ENCODE data around the gene GPR37L1.
"Not testable (repeated sequence)": the region's sequence is repeated elsewhere in the genome, so short reads cannot be mapped to it uniquely, and the experiment has no call there.

The GPR37L1 gene

DNA sequence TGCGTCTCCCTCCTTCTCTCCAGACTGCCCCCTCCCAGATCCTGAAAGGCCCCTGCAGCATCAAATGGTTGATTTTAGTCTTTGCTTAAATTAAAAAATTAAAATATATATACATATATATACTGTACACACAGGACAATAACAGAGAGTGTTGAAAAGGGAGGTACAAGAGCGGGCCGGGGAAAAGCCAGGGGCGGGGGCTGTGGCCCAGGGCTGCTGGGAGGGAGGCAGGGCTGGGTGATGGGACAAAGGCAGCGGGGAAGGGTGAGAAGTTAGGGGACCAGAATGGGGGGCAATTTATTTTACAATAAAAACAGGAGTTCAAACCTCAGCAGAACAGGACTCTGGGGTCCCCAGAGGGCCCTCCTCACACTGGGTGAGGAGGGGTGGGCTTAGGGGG lies 11.3 kb downstream of the GPR37L1 start:
- DNase-seq, result no peak

- no peak for DNase-seq
Observed at GRCh38 chr1:202134645-202135172, 12.0 kb downstream of the GPR37L1 start.

DNA sequence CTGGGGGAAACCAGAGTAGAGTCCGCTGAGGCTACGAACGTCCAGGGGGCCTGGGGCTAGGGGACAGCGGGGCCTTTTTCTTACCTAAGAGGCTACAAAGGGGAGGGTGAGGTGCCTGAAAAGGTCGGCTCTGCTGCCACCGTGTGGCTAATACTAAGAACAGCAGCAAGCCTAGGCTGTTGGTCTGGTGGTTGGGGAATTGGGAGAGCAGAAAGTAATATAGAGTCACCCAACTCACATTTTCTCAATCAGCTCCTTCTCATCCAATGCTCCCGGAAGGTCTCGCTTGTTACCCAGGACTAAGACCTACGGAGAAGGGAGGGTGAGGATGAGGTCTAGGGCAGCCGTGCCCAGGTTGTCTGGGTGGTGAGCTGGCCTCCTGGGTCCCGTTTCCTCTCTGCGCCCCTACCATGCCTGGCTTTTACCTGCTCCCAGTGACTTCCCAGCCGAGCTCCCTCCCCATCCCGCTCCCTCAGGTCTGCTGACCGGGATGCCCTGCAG lies 12.6 kb downstream of the GPR37L1 start:
- peak; percentile 69 for DNase-seq

DNA sequence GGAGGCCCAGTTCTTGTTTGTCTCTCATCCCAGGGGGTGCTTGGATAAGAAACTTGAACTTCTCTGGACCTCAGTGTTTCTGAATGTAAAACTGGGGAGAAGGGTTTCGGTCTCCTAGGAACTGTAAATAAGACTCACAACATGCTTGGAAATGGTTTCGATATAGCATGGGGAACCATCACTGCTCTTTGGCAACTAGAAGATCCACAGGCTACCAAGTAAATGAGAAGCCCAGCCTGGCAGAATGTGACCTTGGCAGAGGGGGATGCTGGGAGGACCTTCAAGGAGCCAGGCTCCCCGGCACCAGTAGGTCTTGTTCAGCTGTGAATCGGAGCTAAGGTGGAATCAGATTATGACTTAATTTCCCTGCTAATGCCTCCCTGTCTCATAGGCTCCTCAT lies 18.1 kb downstream of the GPR37L1 start:
- DNase-seq, result no peak

- DNase-seq, result not testable (repeated sequence)
Observed at GRCh38 chr1:202141468-202141867, 18.8 kb downstream of the GPR37L1 start.

DNA sequence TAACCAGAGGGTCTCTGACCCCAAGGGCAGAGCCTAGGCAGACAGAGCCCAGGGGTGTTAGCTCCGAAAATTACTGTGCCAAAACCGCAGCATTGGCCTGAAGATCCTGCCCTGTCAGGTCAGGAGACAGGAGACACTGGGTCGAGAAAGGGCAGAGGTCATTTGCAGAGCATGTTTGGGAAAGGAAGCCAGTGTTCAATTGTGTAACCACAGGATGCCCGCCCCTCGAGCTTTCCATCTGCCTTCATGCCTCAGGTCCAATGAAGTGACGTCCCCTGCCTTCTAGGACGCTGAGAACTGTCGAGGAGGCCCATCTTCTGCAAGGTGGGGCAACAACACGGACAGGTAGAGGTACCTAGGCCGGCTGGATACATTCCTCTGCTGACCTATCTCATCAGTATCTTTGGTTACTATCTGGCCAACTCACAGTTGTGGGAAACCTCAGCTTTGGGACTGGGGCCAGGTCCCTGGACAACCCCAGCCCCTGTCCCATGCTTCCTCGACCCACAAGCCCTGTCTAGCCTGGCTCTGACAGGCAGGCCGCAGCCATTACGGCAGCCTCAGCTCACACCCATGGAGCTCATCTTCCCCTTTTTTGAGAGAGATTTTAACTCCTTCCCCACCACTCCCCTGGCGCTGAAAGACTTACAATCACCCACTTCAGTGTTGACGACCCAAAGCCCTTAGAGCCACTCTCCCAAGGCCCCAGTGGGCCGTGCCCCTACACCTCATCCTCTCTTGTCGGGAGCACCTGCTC lies 20.5 kb downstream of the GPR37L1 start:
- DNase-seq, result no peak

DNA sequence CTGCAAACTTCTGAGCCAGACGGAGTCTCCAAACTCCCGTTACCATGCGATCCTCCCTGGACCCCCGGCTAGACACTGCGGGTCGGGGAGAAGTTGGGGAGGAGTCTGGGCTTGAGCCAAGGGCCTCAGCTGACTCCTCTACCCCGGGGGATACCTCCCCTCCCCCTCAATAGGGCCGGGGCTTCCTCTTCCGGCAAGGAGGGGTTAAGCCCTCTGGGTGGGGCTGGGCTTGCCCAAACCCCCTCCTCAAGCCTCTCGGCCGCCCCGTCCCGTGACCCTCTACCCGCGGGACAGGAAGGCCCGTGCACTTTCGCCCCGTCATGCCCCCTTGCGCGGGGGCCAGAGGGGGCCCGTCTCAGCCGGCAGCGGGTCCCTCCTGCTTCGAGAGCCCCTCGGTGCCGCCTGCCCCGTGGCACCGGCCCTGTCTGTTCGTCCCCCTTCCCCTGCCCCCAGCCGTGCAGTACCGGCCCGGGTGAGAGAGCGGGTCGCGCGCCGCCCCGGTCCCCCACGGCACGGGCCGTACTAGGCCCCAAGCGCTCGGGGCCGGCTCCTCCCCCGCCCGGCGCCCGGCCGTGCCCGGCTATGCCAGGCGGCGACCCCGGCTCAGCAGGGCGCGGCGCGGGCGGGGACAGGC lies 21.2 kb downstream of the GPR37L1 start:
- DNase-seq, result no peak

DNA sequence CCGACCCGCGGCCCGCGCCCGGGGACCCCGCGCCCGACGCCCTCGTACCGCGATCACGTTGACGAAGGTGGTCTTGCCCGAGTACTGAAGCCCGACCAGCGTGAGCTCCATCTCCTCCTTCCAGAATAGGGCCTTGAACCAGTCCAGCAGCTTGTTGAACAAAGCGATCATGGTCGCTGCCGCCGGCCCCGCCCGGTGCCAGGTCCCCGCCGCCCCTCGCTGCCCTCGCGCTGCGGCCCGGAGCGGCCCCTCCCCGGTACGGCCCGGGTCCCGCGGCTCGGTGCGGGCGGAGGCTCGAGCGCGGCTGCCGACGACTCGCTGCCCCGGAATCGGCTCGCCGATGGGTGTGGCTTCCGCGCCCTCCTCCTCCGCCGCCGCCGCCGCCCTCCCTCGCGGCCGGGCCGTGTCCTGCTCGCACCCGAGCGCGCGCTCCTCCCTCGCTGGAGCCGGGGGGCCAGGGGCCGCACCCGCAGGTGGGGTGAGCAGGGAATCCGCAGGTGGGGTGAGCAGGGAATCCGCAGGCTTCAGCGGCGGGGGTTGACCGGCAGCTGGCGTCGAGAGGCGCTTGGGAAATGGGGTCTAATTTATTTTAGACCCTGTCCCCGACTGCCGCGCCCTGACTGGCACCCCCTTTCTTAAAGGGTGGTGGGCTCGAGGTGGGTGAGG lies 21.8 kb downstream of the GPR37L1 start, which contains the start of gene ARL8A:
ARL8A (minus strand) TSS at position 336 of the 666 bp plus-strand sequence; CDS start at position 171, 165 bp downstream.
- DNase-seq, result peak; percentile 35

DNA sequence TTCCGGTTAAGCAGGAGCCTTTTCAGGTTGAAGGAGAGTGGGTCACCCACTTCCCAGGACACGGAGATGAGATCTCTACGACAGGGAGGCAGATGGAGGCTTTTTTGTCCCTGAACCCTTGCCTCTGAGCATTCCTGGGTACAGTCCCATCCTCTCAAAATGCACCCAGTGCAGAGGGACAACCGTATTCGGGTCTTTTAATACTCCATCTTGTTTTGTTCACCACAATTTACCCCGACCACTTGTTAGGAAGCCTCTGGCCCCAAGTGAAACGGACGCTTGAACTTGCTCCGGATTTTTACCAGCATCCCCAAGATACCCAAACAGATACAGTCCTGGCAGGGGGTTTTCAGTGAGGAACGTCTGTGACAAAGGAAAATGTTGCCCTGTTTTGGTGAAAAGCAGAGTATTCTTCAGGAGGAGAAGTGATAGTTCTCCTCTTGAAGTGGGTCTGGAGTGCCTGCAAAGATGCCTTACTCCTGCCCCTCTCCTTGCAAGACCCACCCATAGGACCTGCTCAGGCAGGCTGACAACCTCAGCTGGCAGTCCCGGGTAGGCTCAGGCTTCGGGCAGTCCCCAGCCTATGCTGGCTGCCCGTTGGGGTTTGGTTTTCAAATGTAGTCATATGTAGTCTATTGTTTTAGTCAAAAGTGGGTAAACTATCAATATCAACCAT lies 22.5 kb downstream of the GPR37L1 start:
- DNase-seq, result no peak

DNA sequence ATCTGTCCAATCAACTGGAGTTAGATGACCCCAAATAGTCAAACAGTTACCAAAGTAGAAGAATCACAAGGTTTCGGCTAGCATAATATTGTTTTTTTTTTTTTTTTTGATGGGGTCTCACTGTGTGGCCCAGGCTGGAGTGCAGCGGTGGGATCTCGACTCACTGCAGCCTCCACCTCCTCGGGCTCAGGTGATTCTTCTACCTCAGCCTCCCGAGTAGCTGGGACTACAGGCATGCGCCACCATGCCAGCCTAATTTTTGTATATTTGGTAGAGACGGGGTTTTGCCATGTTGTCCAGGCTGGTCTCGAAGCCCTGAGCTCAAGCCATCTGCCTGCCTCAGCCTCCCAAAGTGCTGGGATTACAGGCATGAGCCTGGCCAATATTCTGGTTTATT lies 23.0 kb downstream of the GPR37L1 start:
- DNase-seq, result not testable (repeated sequence)

- no peak for DNase-seq
Observed at GRCh38 chr1:202146279-202146678, 23.6 kb downstream of the GPR37L1 start.

- no peak for DNase-seq
Observed at GRCh38 chr1:202146993-202147392, 24.3 kb downstream of the GPR37L1 start.

GRCh38 chr1:202148391-202148790 lies 25.7 kb downstream of the GPR37L1 start:
- no peak for DNase-seq

- no peak for DNase-seq
Observed at GRCh38 chr1:202149566-202149965, 26.8 kb downstream of the GPR37L1 start.

DNA sequence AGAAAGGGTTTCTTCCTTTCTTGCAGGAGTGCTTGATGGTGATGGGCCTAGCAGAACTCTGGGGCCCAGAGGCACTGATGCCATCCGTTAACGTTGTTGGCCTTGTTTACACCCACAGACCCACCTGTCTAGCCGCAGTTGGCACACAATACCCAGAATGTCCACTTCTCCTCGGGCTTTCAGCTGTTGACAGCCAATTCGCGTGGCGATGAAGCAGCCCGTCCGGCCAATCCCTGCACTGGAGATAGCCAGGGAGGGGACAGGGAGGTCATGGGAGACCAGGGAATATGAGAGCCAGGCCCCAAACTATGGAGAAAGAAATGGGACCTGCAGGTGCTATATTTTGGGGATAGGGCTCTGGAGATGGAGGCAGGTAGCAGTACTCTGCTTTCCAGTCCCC lies 27.5 kb downstream of the GPR37L1 start:
- DNase-seq, result no peak

GRCh38 chr1:202150602-202151001 lies 27.9 kb downstream of the GPR37L1 start:
- DNase-seq, result no peak

GRCh38 chr1:202151045-202151444 lies 28.3 kb downstream of the GPR37L1 start:
- no peak for DNase-seq

GRCh38 chr1:202152399-202152798 lies 29.7 kb downstream of the GPR37L1 start:
- no peak for DNase-seq

DNA sequence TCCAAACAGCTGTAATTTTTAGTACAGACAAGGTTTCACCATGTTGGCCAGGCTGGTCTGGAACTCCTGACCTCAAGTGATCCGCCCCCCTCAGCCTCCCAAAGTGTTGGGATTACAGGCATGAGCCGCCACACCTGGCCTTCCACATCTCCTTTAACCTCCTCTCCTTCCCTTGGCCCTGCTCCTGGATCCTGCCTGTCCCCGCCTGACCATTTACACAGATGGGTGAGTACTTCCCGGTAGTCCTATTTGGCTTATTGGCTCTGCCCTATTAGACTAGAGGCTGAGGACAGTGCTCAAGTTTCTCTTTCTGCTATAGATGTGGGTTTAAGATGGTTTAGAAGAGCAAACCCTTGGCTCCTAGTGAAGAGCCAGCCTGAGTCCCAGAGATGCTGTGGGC lies 30.6 kb downstream of the GPR37L1 start:
- DNase-seq, result no peak

DNA sequence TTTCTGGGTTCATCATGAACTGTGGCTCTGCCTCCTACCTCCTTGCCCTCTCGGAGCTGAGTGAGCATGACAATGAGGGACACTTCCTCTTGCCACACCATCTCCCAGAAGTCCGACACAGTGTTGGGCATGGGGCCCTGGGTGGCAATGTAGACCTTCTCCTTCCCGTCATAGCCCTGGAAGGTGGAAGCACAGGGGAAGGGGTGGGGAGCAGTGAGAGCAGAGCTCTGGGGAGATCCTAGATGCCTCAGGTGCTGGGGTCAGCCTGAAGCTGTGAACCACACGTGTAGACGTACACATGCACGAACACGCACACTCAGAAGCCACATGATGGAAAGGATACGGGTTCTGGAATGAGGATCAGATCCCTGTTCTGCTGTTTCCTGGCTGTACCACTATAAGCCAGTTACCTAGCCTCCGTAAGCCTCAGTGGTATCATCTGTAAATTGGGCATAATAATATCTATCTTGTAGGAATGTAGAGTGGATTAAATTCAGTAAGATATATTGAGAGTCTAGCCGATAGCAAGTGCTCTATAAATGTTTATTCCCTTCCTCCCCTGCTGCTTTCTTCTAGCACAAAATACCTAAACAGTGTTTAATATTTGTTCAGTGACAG lies 31.5 kb downstream of the GPR37L1 start:
- DNase-seq, result no peak

DNA sequence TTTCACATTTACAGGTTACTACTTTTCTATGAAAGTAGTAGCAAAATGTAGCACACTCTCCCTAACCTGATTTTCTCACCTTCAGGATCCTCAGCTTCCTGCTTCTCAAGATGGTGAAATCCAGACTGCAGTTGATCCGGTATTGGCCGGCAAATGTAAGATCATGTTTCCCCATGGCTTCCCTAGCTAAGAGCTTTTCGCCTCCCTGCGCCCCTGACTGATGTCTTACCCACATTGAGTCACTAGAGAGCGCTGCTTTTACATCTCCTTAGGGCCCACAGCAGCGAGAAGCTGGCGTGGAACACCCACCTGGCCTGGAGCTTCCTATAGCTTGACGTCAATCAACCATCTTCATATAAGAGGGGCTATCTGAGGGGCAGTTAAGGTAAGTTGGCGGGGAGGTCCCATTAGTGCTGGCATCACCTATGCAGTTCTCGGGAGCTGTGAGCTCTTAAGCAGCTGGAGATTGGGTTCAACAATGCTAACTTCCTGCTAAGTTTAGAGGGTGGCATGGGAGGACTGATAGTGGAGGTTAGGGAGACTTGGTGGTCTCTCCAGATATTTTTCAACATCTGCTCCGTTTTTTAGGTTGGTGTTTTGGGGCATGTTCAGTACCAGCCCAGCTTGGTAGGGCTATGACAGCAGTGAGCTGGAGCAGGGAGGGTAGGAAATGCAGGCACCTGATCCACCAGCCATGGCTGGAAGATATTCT lies 32.2 kb downstream of the GPR37L1 start:
- peak; percentile 63 for DNase-seq
